GM08714 (cell line): ENCODE results near the gene ABCA1.

Experiments
- H3K4me3 ChIP-seq: fragments of 200-500 bp; sonication (Bioruptor generic); 2 replicates; pipeline ENCODE4 v1.5.1; 2014; ENCODE audit warnings: mild to moderate bottlenecking, low read length, inconsistent platforms
- ZNF274 ChIP-seq: IDR thresholded peaks from 2 replicates; pipeline ENCODE4 v1.6.1; 2012; ENCODE audit warnings: mild to moderate bottlenecking, low read depth, low read length

The ABCA1 gene

GRCh38 chr9:104879555-104880309 is 48.2 kb downstream of the ABCA1 start:
- no peak for TF ChIP-seq ZNF274

GRCh38 chr9:104876587-104876986 is 51.4 kb downstream of the ABCA1 start:
- no peak for TF ChIP-seq ZNF274
- H3K4me3 ChIP-seq: no peak overlapping the region

More at GRCh38 chr9:104879555-104880309, 48.2 kb downstream of the ABCA1 start:
- no peak overlapping the region for H3K4me3 ChIP-seq

DNA sequence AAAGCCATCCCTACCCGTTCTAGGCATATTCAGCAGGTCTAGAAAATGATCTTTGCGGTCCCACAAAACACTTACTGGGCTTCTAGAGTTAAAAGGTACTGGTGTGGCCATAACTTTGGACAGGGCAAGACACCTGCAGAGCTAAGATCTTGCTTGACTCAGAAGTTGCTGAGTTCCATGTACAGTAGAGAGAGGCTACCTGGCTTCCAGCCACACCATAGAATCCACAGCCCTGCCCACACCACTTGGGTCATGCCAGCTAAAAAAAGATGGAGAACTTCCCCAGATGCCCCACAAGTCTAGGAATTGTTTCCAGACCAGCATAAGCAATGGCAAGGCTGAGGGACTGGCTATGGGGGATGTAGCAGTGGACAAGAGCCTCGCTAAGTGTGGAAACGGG is 52.1 kb downstream of the ABCA1 start:
- no peak for TF ChIP-seq ZNF274
- no peak overlapping the region for H3K4me3 ChIP-seq

GRCh38 chr9:104875320-104875719 is 52.6 kb downstream of the ABCA1 start:
- no peak overlapping the region for H3K4me3 ChIP-seq
- TF ChIP-seq ZNF274: no peak

DNA sequence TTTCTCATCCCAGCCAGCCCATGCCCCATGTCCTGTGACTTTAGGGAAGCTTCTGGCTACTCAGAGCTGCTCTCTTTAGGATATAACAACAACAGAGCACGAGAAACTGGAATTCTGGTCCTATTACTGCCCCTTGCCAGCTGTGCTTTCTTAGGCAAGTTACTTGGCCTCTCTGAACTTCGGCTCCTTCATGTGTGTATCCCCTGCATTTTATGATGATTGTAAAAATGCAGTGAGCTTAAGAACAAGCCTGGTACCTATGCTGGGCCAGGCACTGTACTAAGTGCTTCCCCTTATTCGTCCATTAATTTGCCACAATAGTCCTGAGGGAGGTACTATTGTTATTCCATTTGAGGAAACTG is 54.5 kb downstream of the ABCA1 start:
- no peak overlapping the region for H3K4me3 ChIP-seq
- TF ChIP-seq ZNF274: no peak

- TF ChIP-seq ZNF274: no peak
- H3K4me3 ChIP-seq: no peak overlapping the region
Measured at GRCh38 chr9:104872656-104873488, 55.1 kb downstream of the ABCA1 start.

- no peak overlapping the region for H3K4me3 ChIP-seq
- no peak for TF ChIP-seq ZNF274
Measured at GRCh38 chr9:104871961-104872527, 55.9 kb downstream of the ABCA1 start.

DNA sequence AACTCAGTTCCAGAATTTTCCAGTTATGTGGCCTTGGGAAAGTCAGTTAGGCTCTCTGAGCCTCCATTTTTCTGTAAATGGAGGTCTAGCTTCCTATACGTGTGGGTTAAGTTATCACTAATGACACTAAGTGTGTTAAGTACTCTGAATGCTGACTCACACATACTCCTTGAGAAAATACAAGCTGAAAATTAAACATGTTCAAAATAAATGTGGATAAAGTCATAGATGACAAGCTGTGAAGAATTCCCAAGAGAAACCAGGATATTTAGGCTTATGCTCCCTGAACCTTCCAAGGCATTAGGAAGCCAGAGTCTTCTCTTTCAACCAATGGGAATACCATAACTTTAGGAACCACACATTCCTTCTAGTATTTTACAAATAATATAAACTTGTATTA is 58.1 kb downstream of the ABCA1 start:
- H3K4me3 ChIP-seq: no peak overlapping the region
- TF ChIP-seq ZNF274: no peak

GRCh38 chr9:104868687-104869404 is 59.1 kb downstream of the ABCA1 start:
- H3K4me3 ChIP-seq: no peak overlapping the region

GRCh38 chr9:104868303-104868686 is 59.7 kb downstream of the ABCA1 start:
- no peak overlapping the region for H3K4me3 ChIP-seq
- no peak for TF ChIP-seq ZNF274

More at GRCh38 chr9:104868687-104869404, 59.1 kb downstream of the ABCA1 start:
- no peak for TF ChIP-seq ZNF274

DNA sequence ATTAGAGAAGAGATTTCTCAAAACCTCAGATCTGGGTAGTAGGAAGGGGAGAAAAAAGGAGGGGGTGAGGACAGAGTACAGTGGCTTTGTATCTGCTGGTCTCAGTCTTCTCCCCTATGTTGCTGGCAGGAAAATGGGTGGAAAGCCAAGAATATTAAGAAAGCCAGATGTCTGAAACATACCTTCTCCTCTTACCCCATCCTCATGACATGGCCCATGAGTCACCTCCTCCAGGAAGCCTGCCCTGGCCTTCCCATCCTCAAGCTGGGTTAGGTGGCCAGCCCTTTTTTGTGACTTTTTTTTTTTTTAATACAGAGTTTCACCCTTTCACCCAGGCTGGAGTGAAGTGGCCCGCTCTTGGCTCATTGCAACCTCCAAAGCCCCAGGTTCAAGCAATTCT is 61.8 kb downstream of the ABCA1 start:
- no peak overlapping the region for H3K4me3 ChIP-seq
- no peak for TF ChIP-seq ZNF274

GRCh38 chr9:104864675-104865104 is 63.3 kb downstream of the ABCA1 start:
- no peak for TF ChIP-seq ZNF274
- no peak overlapping the region for H3K4me3 ChIP-seq

- no peak overlapping the region for H3K4me3 ChIP-seq
- TF ChIP-seq ZNF274: no peak
Measured at GRCh38 chr9:104863180-104863883, 64.6 kb downstream of the ABCA1 start.

DNA sequence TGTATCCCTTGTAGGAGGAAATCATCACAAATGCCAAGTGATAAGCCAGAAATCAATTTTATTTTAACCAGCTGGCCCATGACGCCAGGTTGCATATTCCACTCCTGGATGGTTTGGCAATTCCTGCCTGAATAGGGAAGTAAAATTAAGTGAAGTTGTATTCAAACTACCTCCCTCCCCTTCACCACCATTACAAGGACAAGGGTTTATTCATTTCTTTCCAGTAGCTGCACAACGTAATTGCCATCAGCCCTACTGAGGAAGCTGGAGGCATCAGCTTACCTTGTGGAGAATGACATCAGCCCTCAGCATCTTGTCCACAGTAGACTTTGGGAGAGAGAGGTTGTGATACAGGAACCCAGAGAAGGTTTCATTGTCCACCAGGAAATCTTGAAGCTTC is 66.6 kb downstream of the ABCA1 start:
- no peak overlapping the region for H3K4me3 ChIP-seq
- TF ChIP-seq ZNF274: no peak
